COR-L47 (cell line): ENCODE results near the gene RNFT1.
"Not testable (repeated sequence)": the region's sequence is repeated elsewhere in the genome, so short reads cannot be mapped to it uniquely, and the experiment has no call there.

Experiments
- DNase-seq: peaks from one replicate; lab custom pipeline; 2025; lab: John Stamatoyannopoulos, UW

Gene RNFT1

GRCh38 chr17:59930121-59930520 is 34.4 kb downstream of the RNFT1 start:
- DNase-seq, result not testable (repeated sequence)

GRCh38 chr17:59920637-59921036 is 43.9 kb downstream of the RNFT1 start:
- not testable (repeated sequence) for DNase-seq

- DNase-seq, result no peak
Measured at GRCh38 chr17:59916446-59916845, 48.1 kb downstream of the RNFT1 start.

GRCh38 chr17:59914274-59914854 is 50.2 kb downstream of the RNFT1 start:
- peak; percentile 12 for DNase-seq

GRCh38 chr17:59907467-59907866 is 57.1 kb downstream of the RNFT1 start:
- no peak for DNase-seq

GRCh38 chr17:59903455-59903854 is 61.1 kb downstream of the RNFT1 start:
- no peak for DNase-seq
